HepG2 (cell line): ENCODE measurements around the gene RECK. TPM values are rescaled to one million over a fixed set of nuclear protein-coding genes. Genes with fewer than 3 reads are reported as not detected.

Experiments
- ATAC-seq: fragments of 200-7000 bp; cut with Tn5 transposase; 3 replicates; pipeline ENCODE4 v1.9.1; 2020; ENCODE audit warnings: mild to moderate bottlenecking, moderate library complexity
- BruUV-seq: library from RNA; stranded (reverse); fragments of 400-500 nt; replicated peaks from 2 replicates; lab custom pipeline; 2021; lab: Mats Ljungman, UMichigan
- CTCF ChIA-PET: fragments of 300-600 bp; formaldehyde crosslinking; extraction: SDS; loops from one replicate; lab custom pipeline; 2021; ENCODE audit warnings: low total read pairs, inconsistent platforms, low intra/inter-chr PET ratio; lab: Yijun Ruan, JAX
- POLR2A ChIA-PET: fragments of 350-600 bp; sonication (Branson Sonifier 250); formaldehyde crosslinking; loops from one replicate; lab custom pipeline; 2020; ENCODE audit warnings: antibody characterized with exemption, inconsistent platforms; lab: Yijun Ruan, JAX
- DNase-seq: peaks from one replicate; pipeline ENCODE4 v3.0.0-alpha.2; 2015; ENCODE audit warnings: low spot score
- FAIRE-seq: peaks from 3 replicates; lab custom pipeline; 2011; peaks lifted over from hg19 to GRCh38; lab: Jason Lieb, UNC
- H2AFZ ChIP-seq: one replicate; pipeline ENCODE4 v1.6.1; 2011; ENCODE audit warnings: low read length, inconsistent platforms
- H3K27ac ChIP-seq: fragments of 300-600 bp; 3 replicates; pipeline ENCODE4 v1.8.0; 2011; ENCODE audit warnings: mixed run types, mild to moderate bottlenecking, mixed read lengths, low read length, inconsistent platforms; ENCODE audit not compliant: insufficient read depth; ENCODE audit errors: extremely low read length
- H3K27me3 ChIP-seq, 2 experiments: fragments of 200-600 bp in 1 of 2; 2 replicates in 1 of 2; 3 replicates in 1 of 2; pipeline versions ENCODE4 v1.6.0 to v1.8.0; 2011; ENCODE audit warnings: low read length in 2 of 2, mild to moderate bottlenecking in 2 of 2, moderate library complexity in 2 of 2, inconsistent platforms in 1 of 2; ENCODE audit not compliant: insufficient read depth in 2 of 2, control insufficient read depth in 1 of 2
- H3K36me3 ChIP-seq, 2 experiments: fragments of 200-600 bp in 1 of 2; replicated peaks in 1 of 2; 2 replicates in 1 of 2; 3 replicates in 1 of 2; pipeline versions ENCODE4 v1.5.1 to v1.8.0; 2011; ENCODE audit warnings: low read length in 2 of 2, inconsistent platforms in 1 of 2; ENCODE audit not compliant: insufficient read depth in 2 of 2, control insufficient read depth in 1 of 2
- H3K4me1 ChIP-seq: 2 replicates; pipeline ENCODE4 v1.5.1; 2012; ENCODE audit warnings: low read length, inconsistent platforms; ENCODE audit not compliant: insufficient read depth
- H3K4me2 ChIP-seq: 2 replicates; pipeline ENCODE4 v1.6.0; 2011; ENCODE audit warnings: low read depth, low read length, inconsistent platforms
- H3K4me3 ChIP-seq, 3 experiments: fragments of 200-600 bp in 1 of 3; sonication (generic), shearing (Covaris generic) in 1 of 3; replicated peaks in 1 of 3; 2 replicates each; pipeline ENCODE4 v1.5.1; 2011 to 2016; ENCODE audit warnings: low read length in 3 of 3, inconsistent platforms in 2 of 3, low read depth in 2 of 3, mild to moderate bottlenecking in 2 of 3, control low read depth in 1 of 3, mixed read lengths in 1 of 3; ENCODE audit not compliant: insufficient read depth in 1 of 3
- H3K79me2 ChIP-seq: one replicate; pipeline ENCODE4 v1.6.1; 2011; ENCODE audit warnings: low read length, inconsistent platforms; ENCODE audit not compliant: insufficient read depth
- H3K9ac ChIP-seq: 2 replicates; pipeline ENCODE4 v1.6.0; 2011; ENCODE audit warnings: mild to moderate bottlenecking, low read depth, low read length, inconsistent platforms; ENCODE audit not compliant: insufficient read depth
- H3K9me3 ChIP-seq: 2 replicates; pipeline ENCODE4 v1.5.1; 2012; ENCODE audit warnings: mild to moderate bottlenecking, low read length
- H4K20me1 ChIP-seq: 2 replicates; pipeline ENCODE4 v1.6.0; 2011; ENCODE audit warnings: inconsistent platforms, mild to moderate bottlenecking, low read length, moderate library complexity; ENCODE audit not compliant: insufficient read depth
- CENPT ChIP-seq: sonication (generic); formaldehyde crosslinking; IDR thresholded peaks from 2 replicates; pipeline ENCODE4 v1.8.0; 2022; ENCODE audit warnings: low read depth, mild to moderate bottlenecking, moderate library complexity, missing genetic modification reagents
- TBP ChIP-seq: sonication (generic); formaldehyde crosslinking; IDR thresholded peaks from 2 replicates; pipeline ENCODE4 v1.5.0; 2020; ENCODE audit warnings: missing genetic modification reagents
- ZNF138 ChIP-seq: sonication (generic); formaldehyde crosslinking; IDR thresholded peaks from 2 replicates; pipeline ENCODE4 v1.5.0; 2020; ENCODE audit warnings: mild to moderate bottlenecking, low read depth, missing genetic modification reagents
- WGBS: methylation state at CpG from one replicate; pipeline ENCODE4 v1.1.6; 2017; ENCODE audit warnings: low lambda C conversion rate; 5-methylcytosine and 5-hydroxymethylcytosine counted together
- in situ Hi-C: cut with HindIII; loops from 2 replicates; pipeline ENCODE4 v1.10.0; 2017; ENCODE audit warnings: low pct_unique_long_range_greater_than_20kb; ENCODE audit not compliant: extremely low pct_ligation_motif_present
- intact Hi-C: fragments of 100-400 bp; cut with micrococcal nuclease; formaldehyde crosslinking; loops from one replicate; pipeline ENCODE4 v1.10.0; 2022; ENCODE audit not compliant: unreplicated experiment
- polyA plus RNA-seq, 8 experiments: library from polyadenylated mRNA; depleted of rRNA in 3 of 8; stranded (reverse) in 7 of 8; unstranded in 1 of 8; fragments of >200 nt; fragmentation: Illumina TruSeq in 4 of 8; extraction: Trizol in 4 of 8; gene quantifications; 2 replicates each; pipeline versions ENCODE4 v1.2.1 to v1.2.3, GENCODE V29; 2011 to 2016; ENCODE audit warnings: low read depth in 4 of 8, missing spikeins in 1 of 8, mixed read lengths in 1 of 8; ENCODE audit not compliant: insufficient read depth in 1 of 8
- total RNA-seq, 5 experiments: library from RNA; depleted of rRNA; stranded (reverse); fragments of >200 nt; fragmentation: Illumina TruSeq; extraction: Trizol; gene quantifications; 2 replicates each; pipeline ENCODE4 v1.2.3, GENCODE V29; 2016; ENCODE audit warnings: low read depth in 1 of 5
- TF ChIP-seq, protein P1 (sequence below): fragments of 450-650 bp; IDR thresholded peaks from 2 replicates; pipeline ENCODE4 v1.6.1; 2016
- TF ChIP-seq, protein P2 (sequence below): sonication (generic); formaldehyde crosslinking; IDR thresholded peaks from 2 replicates; pipeline ENCODE4 v1.4.0; 2020; ENCODE audit warnings: mild to moderate bottlenecking, missing genetic modification reagents
- TF ChIP-seq, protein P3 (sequence below): sonication (generic); formaldehyde crosslinking; IDR thresholded peaks from 2 replicates; pipeline ENCODE4 v1.8.1; 2023; ENCODE audit warnings: mild to moderate bottlenecking, missing genetic modification reagents
- TF ChIP-seq, protein P4 (sequence below): sonication (generic); formaldehyde crosslinking; IDR thresholded peaks from 2 replicates; pipeline ENCODE4 v1.5.0; 2020; ENCODE audit warnings: mild to moderate bottlenecking, missing genetic modification reagents
- TF ChIP-seq, protein P5 (sequence below): sonication (generic); formaldehyde crosslinking; IDR thresholded peaks from 2 replicates; pipeline ENCODE4 v1.4.0; 2020; ENCODE audit warnings: missing genetic modification reagents

The RECK gene
- total and polyA plus RNA-seq, 2 of the 13 experiments (the other 11 are each of a cell fraction or from before 2014, with no cell fraction given), result 3.1 to 4.8 TPM

DNA sequence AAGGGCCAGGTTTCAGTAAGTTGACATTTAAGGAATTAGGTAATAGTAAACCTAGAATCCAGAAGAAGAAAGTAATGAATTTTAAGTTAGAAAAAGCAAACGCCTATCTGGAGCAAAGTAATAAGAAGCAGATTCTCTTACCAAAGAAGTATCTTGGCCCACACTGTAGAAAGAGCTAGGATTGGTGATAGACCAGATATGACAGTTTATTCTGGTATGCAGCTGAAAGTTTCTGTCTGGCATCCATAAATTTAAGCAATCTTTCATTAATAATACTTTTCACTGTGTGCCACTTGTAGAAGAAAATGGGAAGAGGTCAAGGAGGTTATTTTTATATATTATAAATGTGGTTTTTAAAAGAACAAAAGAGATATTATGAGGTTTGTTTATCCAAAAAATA, 3.0 kb downstream of the RECK start:
- TF ChIP-seq, protein P1, sequence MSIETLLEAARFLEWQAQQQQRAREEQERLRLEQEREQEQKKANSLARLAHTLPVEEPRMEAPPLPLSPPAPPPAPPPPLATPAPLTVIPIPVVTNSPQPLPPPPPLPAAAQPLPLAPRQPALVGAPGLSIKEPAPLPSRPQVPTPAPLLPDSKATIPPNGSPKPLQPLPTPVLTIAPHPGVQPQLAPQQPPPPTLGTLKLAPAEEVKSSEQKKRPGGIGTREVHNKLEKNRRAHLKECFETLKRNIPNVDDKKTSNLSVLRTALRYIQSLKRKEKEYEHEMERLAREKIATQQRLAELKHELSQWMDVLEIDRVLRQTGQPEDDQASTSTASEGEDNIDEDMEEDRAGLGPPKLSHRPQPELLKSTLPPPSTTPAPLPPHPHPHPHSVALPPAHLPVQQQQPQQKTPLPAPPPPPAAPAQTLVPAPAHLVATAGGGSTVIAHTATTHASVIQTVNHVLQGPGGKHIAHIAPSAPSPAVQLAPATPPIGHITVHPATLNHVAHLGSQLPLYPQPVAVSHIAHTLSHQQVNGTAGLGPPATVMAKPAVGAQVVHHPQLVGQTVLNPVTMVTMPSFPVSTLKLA, result no peak
- TF ChIP-seq TBP (no peak), CENPT (no peak), ZNF138 (CRISPR knock-in tag) (no peak)
- TF ChIP-seq, protein P2, sequence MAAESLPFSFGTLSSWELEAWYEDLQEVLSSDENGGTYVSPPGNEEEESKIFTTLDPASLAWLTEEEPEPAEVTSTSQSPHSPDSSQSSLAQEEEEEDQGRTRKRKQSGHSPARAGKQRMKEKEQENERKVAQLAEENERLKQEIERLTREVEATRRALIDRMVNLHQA (CRISPR knock-in tag), result no peak
- TF ChIP-seq, protein P3, sequence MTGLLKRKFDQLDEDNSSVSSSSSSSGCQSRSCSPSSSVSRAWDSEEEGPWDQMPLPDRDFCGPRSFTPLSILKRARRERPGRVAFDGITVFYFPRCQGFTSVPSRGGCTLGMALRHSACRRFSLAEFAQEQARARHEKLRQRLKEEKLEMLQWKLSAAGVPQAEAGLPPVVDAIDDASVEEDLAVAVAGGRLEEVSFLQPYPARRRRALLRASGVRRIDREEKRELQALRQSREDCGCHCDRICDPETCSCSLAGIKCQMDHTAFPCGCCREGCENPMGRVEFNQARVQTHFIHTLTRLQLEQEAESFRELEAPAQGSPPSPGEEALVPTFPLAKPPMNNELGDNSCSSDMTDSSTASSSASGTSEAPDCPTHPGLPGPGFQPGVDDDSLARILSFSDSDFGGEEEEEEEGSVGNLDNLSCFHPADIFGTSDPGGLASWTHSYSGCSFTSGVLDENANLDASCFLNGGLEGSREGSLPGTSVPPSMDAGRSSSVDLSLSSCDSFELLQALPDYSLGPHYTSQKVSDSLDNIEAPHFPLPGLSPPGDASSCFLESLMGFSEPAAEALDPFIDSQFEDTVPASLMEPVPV, result no peak
- TF ChIP-seq, protein P4, sequence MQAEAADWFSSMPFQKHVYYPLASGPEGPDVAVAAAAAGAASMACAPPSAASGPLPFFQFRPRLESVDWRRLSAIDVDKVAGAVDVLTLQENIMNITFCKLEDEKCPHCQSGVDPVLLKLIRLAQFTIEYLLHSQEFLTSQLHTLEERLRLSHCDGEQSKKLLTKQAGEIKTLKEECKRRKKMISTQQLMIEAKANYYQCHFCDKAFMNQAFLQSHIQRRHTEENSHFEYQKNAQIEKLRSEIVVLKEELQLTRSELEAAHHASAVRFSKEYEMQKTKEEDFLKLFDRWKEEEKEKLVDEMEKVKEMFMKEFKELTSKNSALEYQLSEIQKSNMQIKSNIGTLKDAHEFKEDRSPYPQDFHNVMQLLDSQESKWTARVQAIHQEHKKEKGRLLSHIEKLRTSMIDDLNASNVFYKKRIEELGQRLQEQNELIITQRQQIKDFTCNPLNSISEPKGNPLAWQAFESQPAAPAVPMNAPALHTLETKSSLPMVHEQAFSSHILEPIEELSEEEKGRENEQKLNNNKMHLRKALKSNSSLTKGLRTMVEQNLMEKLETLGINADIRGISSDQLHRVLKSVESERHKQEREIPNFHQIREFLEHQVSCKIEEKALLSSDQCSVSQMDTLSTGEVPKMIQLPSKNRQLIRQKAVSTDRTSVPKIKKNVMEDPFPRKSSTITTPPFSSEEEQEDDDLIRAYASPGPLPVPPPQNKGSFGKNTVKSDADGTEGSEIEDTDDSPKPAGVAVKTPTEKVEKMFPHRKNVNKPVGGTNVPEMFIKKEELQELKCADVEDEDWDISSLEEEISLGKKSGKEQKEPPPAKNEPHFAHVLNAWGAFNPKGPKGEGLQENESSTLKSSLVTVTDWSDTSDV (CRISPR knock-in tag), result no peak
- TF ChIP-seq, protein P5, sequence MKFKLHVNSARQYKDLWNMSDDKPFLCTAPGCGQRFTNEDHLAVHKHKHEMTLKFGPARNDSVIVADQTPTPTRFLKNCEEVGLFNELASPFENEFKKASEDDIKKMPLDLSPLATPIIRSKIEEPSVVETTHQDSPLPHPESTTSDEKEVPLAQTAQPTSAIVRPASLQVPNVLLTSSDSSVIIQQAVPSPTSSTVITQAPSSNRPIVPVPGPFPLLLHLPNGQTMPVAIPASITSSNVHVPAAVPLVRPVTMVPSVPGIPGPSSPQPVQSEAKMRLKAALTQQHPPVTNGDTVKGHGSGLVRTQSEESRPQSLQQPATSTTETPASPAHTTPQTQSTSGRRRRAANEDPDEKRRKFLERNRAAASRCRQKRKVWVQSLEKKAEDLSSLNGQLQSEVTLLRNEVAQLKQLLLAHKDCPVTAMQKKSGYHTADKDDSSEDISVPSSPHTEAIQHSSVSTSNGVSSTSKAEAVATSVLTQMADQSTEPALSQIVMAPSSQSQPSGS (CRISPR knock-in tag), result no peak
- TF ChIP-seq, all 625 proteins: peak for 0
- ChIA-PET CTCF (no interaction called here), POLR2A (no interaction called here)
- H3K27me3 ChIP-seq, result no peaks in the 10 kb centered on the region; a peak in 1 of 5 replicates
- no peak overlapping the region for H3K4me3 ChIP-seq
- 81% methylated on average over 1 of the region's 1 CpG for WGBS
- H2AFZ ChIP-seq, result no peak overlapping the region
- FAIRE-seq, result no peak
- in situ Hi-C loops (no loop called here), intact Hi-C loops (no loop called here)
- no peaks in the 10 kb centered on the region for H3K36me3 ChIP-seq
- H3K27ac ChIP-seq, result no peak overlapping the region
- H3K9ac ChIP-seq, result no peak overlapping the region
- ATAC-seq, result no peak
- no peaks in the 10 kb centered on the region for H3K9me3 ChIP-seq
- peaks cover 31% of the 10 kb centered on the region for H3K4me1 ChIP-seq
- no peaks in the 10 kb centered on the region for H3K79me2 ChIP-seq
- BruUV-seq, result no TSS peak
- no peaks in the 10 kb centered on the region for H4K20me1 ChIP-seq
- no peak for DNase-seq
- no peak overlapping the region for H3K4me2 ChIP-seq
